Activated CD8-positive, alpha-beta memory T cell treated with anti-CD3 and anti-CD28 coated beads, Interleukin-2, amount 50 U/mL, for 1 hour (primary cell): ENCODE data around the gene TOP3B.
"Not testable (repeated sequence)": the region's sequence is repeated elsewhere in the genome, so short reads cannot be mapped to it uniquely, and the experiment has no call there.

Source experiments
- DNase-seq: peaks from one replicate; pipeline ENCODE4 v3.0.0-alpha.2; 2020; ENCODE audit errors: extremely low read depth

The TOP3B gene

GRCh38 chr22:21922370-21923162 lies 60.0 kb downstream of the TOP3B start:
- no peak for DNase-seq

- no peak for DNase-seq
Observed at GRCh38 chr22:21921729-21922128, 60.9 kb downstream of the TOP3B start.

- no peak for DNase-seq
Observed at GRCh38 chr22:21921184-21921721, 61.3 kb downstream of the TOP3B start.

DNA sequence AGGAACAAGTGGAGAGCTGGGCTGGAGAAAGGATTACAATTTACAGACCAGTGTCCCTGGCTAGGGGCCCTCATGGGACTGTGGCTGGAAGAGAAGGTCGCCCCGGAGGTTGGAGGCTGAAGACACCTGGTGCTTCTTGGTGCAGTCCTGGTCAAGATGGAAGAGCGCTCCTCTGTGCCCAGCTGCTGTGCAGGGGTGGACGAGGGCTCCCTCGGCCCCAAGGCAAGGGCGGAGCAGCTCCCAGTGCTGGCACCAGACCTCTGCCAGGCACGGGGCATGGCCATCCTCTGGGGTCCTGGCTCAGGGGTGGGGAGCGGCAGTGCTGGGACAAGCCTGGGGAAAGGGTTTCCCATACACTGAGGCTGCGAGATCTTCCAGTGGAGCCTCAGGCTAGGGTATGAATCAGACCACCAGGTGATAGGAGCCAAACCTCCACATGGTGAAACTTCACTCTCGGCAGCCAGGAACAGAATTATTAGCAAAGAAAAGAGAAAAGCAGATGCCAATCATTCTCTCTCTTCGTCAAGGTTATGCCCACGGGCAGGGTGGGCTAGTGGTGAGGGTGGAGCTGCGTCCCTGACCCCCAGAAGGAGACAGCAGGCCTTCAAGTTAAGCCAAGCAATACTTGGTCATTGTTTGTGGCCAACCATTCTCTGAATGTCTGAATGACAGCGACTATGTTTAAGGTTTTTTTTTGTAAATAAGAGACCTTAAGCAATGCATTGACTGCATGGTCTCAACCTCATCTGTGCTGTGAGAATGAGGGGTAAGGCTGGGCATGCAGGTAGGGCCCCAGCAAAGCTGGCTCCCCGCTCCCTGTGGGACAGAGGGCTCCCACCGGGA lies 62.0 kb downstream of the TOP3B start:
- DNase-seq: no peak

GRCh38 chr22:21919526-21920307 lies 62.9 kb downstream of the TOP3B start:
- no peak for DNase-seq

DNA sequence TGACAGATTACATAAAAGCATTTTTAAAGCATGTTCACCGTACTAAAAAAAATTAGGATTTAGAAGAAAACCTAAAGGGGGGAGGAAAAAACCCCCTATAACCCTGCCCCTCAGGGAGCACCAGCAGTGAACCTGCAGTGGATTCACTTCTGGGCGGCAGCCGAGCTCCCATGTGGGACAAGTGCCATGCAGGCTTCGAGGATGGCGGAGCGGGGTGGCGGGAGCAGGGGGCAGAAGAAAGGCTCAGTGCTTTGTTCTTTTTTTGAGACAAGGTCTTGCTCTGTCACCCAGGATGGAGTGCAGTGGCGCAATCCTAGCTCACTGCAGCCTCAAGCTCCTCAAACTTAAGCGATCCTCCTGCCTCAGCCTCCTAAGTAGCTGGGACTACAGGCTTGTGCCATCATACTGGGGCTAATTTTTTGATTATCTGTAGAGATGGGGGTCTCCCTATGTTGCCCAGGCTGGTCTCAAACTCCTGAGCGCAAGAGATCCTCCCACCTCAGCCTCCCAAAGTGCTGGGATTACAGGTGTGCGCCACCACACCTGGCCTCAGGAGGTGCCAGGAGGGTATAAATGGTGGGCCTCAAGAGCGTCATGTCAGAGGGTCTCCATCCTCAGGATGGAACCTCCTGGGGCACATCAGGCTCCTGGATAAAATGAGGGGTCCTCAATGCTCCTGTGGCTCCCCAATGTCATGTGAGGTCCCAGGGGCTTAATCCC lies 64.0 kb downstream of the TOP3B start:
- DNase-seq: no peak

- no peak for DNase-seq
Observed at GRCh38 chr22:21917959-21918261, 64.7 kb downstream of the TOP3B start.

- no peak for DNase-seq
Observed at GRCh38 chr22:21917181-21917958, 65.2 kb downstream of the TOP3B start.

DNA sequence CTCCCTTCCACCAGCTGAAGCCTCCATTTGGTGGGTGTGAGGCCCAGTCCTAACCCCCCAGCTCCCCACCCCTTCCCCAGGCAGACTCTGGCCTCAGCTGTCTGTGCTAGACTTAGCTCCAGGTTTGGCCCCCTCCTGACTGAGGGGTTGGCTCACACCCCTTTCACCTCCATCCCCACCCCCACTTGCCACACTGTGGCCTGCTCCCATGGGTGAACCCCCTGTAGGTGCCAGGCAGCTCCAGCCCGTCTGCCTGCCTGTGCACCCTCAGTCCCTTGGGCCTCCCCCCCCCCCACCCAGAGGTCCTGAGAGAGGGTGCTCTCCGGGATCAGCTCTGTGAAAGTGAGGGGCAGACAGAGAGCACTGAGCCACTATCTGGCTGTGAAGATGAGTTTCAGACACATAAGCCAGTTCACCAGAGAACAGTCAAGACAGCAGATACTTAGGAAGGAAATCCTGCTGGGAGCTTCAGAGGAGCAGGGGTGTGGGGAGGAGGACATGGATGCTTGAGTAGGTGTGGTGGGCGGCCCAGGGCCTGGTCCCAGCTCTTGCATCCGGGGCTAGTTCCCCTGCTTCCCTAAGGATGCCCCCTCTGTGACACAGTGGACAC lies 66.2 kb downstream of the TOP3B start:
- no peak for DNase-seq

DNA sequence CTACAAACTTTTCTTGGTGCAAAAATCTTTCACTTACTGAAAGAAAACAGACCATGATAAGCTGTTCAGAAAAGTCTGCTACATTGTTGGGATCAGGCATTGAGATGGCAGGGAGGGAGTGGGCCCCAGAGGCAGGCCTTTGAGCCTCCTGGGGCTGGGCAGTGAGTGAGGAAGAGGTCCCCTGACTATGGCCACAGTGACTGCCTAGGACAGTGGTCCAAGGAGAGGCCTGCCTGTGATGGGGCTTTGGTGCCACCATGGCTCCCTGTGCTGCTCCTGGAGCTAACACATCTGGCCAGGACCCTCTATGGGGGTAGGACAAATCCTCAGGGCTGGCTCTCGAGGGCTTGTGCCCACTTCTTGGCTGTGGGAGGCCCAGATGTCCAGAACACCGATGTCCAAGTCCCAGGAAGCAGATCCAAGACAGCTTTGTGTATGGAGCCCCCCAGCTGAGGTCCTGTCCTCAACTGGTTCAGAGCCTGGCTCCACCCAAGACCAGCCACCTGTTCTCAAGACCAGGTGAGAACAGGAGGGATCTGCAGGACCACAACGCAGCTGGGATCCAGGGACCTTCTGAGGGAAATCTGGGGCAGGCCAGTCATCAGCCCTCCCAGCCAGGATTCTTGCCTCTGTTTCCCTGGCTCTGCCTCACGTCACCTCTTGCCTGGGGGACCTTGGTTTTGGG lies 66.8 kb downstream of the TOP3B start:
- no peak for DNase-seq

- DNase-seq: not testable (repeated sequence)
Observed at GRCh38 chr22:21914033-21914642, 68.4 kb downstream of the TOP3B start.

- not testable (repeated sequence) for DNase-seq
Observed at GRCh38 chr22:21910367-21910766, 72.2 kb downstream of the TOP3B start.

- no peak for DNase-seq
Observed at GRCh38 chr22:21909871-21910270, 72.7 kb downstream of the TOP3B start.

DNA sequence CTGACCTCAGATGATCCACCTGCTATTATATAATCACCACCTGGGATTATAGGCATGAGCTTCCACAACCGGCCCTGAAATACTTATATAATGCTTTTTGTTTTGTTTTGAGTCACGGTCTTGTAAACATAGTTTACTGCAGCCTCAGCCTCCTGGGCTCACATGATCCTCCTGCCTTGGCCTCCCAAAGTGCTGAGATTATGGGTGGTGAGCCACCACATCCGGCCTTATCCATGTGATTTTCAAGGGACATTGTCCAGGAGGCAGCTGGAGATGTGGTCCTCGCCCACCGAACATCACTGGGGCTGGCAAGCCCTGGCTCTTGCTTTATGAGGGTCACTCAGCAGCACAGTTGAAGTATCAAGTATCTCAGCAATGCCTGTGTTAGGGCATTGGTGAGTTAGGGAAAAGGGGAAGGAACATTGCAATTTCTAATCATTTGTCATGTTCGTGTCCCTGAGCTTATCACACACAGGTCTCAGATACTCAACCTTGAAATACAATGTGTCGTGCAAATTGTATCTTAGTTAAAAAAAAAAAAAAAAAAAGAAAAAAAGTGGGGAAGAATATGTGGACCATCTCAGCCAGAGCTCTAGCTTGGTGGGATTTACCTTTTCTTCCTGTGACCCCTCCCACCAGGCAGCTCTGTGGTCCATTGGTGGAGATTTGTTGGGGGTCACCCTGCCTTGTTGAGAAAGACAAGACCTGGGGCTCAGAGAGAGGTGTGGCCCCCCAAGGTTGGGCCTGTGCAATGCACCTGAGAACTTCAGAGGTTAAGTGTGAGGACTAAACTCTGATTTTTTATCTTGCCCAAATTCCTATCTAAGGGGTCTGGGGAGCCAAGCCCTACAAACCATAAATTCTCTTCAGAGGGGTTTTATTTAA lies 74.7 kb downstream of the TOP3B start:
- DNase-seq: no peak
